Osteocyte (in vitro differentiated cells): Measurements from ENCODE around the gene FBXO4. TPM values are rescaled to one million over a fixed set of nuclear protein-coding genes. Genes with fewer than 3 reads are reported as not detected.

ENCODE experiments used
- DNase-seq: peaks from one replicate; pipeline ENCODE4 v3.0.0; 2021; ENCODE audit warnings: mixed read lengths; ENCODE audit not compliant: unreplicated experiment; ENCODE audit errors: extremely low spot score
- H3K27ac Mint-ChIP-seq: one replicate; pipeline ENCODE4 v1.8.0; 2021; ENCODE audit warnings: mild to moderate bottlenecking, mixed read lengths; ENCODE audit not compliant: unreplicated experiment
- H3K27me3 Mint-ChIP-seq: one replicate; pipeline ENCODE4 v1.8.0; 2021; ENCODE audit warnings: mixed read lengths; ENCODE audit not compliant: unreplicated experiment
- H3K36me3 Mint-ChIP-seq: one replicate; pipeline ENCODE4 v1.8.0; 2021; ENCODE audit warnings: mixed read lengths; ENCODE audit not compliant: unreplicated experiment
- H3K4me1 Mint-ChIP-seq: one replicate; pipeline ENCODE4 v1.8.0; 2021; ENCODE audit warnings: mixed read lengths; ENCODE audit not compliant: unreplicated experiment
- H3K4me3 Mint-ChIP-seq: one replicate; pipeline ENCODE4 v1.8.0; 2021; ENCODE audit warnings: mild to moderate bottlenecking, moderate library complexity, mixed read lengths; ENCODE audit not compliant: unreplicated experiment
- H3K9me3 Mint-ChIP-seq: one replicate; pipeline ENCODE4 v1.8.0; 2021; ENCODE audit warnings: mixed read lengths; ENCODE audit not compliant: unreplicated experiment
- total RNA-seq: library from RNA; stranded (reverse); gene quantifications from 2 replicates; pipeline ENCODE4 v1.2.1, GENCODE V29; 2021
- TF ChIP-seq, protein P1 (sequence below): fragments of 200-600 bp; sonication (generic); IDR thresholded peaks from 2 replicates; pipeline ENCODE4 v1.5.0; 2021; ENCODE audit warnings: antibody characterized with exemption, mild to moderate bottlenecking, moderate library complexity

FBXO4 gene
- total RNA-seq, 1 donor from 2014 or later = 4.2 TPM

DNA sequence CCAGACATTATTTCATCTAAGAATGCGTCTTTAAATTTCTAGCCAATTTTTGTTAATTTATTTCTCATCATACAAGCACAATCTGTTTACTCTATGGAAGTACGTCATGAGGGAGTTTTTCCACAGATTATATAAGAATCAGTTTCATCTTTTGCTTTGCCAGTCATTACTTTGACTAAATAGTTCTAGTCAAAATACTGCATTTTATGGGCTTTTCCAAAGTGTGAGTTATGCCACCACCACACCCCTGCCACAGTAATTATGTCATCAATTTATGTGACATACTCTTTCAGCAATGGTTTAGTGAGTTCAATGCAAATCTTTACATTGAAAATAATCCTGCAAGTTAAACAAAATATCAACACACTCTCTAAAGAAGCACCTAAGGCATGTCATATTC lies 18.9 kb upstream of the FBXO4 start:
- no peak for DNase-seq
- TF ChIP-seq, protein P1, sequence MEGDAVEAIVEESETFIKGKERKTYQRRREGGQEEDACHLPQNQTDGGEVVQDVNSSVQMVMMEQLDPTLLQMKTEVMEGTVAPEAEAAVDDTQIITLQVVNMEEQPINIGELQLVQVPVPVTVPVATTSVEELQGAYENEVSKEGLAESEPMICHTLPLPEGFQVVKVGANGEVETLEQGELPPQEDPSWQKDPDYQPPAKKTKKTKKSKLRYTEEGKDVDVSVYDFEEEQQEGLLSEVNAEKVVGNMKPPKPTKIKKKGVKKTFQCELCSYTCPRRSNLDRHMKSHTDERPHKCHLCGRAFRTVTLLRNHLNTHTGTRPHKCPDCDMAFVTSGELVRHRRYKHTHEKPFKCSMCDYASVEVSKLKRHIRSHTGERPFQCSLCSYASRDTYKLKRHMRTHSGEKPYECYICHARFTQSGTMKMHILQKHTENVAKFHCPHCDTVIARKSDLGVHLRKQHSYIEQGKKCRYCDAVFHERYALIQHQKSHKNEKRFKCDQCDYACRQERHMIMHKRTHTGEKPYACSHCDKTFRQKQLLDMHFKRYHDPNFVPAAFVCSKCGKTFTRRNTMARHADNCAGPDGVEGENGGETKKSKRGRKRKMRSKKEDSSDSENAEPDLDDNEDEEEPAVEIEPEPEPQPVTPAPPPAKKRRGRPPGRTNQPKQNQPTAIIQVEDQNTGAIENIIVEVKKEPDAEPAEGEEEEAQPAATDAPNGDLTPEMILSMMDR = no peak
- Mint-ChIP-seq H3K4me3 (no peak overlapping the region), H3K27ac (no peak overlapping the region), H3K36me3 (peaks cover 23% of the 10 kb centered on the region), H3K27me3 (peaks cover 2% of the 10 kb centered on the region), H3K4me1 (peaks cover 27% of the 10 kb centered on the region), H3K9me3 (no peaks in the 10 kb centered on the region)

- Mint-ChIP-seq H3K36me3 (peaks cover 40% of the 10 kb centered on the region), H3K4me3 (no peak overlapping the region), H3K9me3 (no peaks in the 10 kb centered on the region), H3K4me1 (peaks cover 23% of the 10 kb centered on the region), H3K27me3 (no peaks in the 10 kb centered on the region), H3K27ac (no peak overlapping the region)
- no peak for DNase-seq
- TF ChIP-seq, protein P1 = no peak
Measured at GRCh38 chr5:41908374-41909079, 16.6 kb upstream of the FBXO4 start.

DNA sequence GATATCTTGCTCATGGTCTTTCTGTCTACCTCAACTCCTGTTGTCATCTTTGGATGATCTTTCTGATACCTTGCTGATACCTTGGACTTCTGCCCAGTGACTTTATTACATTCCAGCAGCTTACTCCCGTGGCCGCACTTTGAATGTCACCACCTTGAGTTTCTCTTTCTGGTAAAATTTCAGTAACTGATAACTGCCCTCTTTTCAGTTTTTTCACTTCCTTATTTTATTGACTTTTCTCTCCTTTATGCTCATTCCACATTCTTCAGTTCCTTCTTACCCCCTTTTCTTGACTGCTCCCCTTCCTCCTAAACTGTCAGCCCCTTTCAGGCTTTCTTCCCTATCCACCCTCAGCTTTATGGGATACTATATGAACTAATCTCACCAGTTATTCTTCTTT lies 7.0 kb upstream of the FBXO4 start:
- Mint-ChIP-seq H3K4me1 (no peaks in the 10 kb centered on the region), H3K27ac (no peak overlapping the region), H3K4me3 (no peak overlapping the region), H3K9me3 (no peaks in the 10 kb centered on the region), H3K36me3 (peaks cover 56% of the 10 kb centered on the region), H3K27me3 (no peaks in the 10 kb centered on the region)
- no peak for DNase-seq
- TF ChIP-seq, protein P1 = no peak

DNA sequence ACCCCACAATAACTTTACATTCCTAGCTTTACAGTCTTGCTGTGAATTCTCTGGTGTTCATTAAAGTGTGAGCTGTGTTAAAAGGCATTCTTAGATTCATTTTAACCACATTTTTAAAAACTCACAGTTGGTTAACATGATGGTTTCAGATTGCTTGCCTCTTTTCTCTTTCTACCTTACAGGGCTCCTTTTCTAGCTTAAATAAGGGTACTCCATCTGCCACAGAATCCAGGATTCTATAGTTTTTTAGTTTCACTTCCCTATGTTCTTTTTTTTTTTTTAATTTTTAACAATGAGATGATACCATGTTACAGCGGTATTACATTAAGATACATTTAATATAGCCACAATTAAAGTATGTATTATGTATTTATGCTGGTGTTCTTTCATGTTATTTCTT lies 3.9 kb upstream of the FBXO4 start:
- H3K4me3 Mint-ChIP-seq = no peak overlapping the region
- peaks cover 40% of the 10 kb centered on the region for H3K36me3 Mint-ChIP-seq
- H3K4me1 Mint-ChIP-seq = peaks cover 4% of the 10 kb centered on the region
- H3K9me3 Mint-ChIP-seq = no peaks in the 10 kb centered on the region
- DNase-seq = no peak
- H3K27ac Mint-ChIP-seq = no peak overlapping the region
- TF ChIP-seq, protein P1 = no peak
- no peaks in the 10 kb centered on the region for H3K27me3 Mint-ChIP-seq

GRCh38 chr5:41921874-41922273 lies 3.2 kb upstream of the FBXO4 start:
- Mint-ChIP-seq H3K27ac (no peak overlapping the region), H3K9me3 (no peaks in the 10 kb centered on the region), H3K27me3 (no peaks in the 10 kb centered on the region), H3K4me3 (no peak overlapping the region), H3K4me1 (peaks cover 4% of the 10 kb centered on the region), H3K36me3 (peaks cover 35% of the 10 kb centered on the region)
- DNase-seq = no peak
- TF ChIP-seq, protein P1 = no peak
